GM12801 (cell line): Measurements from ENCODE around the gene CMIP.

Experiments used
- CTCF ChIP-seq: IDR thresholded peaks from one replicate; pipeline ENCODE4 v1.5.1; 2011; ENCODE audit warnings: control low read depth; ENCODE audit not compliant: insufficient read length; ENCODE audit errors: extremely low read depth

The CMIP gene

GRCh38 chr16:81539009-81539758 lies 94.6 kb downstream of the CMIP start:
- no peak for TF ChIP-seq CTCF

GRCh38 chr16:81539759-81540472 lies 95.3 kb downstream of the CMIP start:
- TF ChIP-seq CTCF: no peak

- no peak for TF ChIP-seq CTCF
Measured at GRCh38 chr16:81541314-81541713, 96.7 kb downstream of the CMIP start.

GRCh38 chr16:81542609-81543570 lies 98.3 kb downstream of the CMIP start:
- TF ChIP-seq CTCF: no peak

GRCh38 chr16:81543571-81543970 lies 99.0 kb downstream of the CMIP start:
- TF ChIP-seq CTCF: no peak

- no peak for TF ChIP-seq CTCF
Measured at GRCh38 chr16:81544261-81544660, 99.7 kb downstream of the CMIP start.

GRCh38 chr16:81544700-81545271 lies 100.2 kb downstream of the CMIP start:
- TF ChIP-seq CTCF: no peak
